HG03196 (cell line): Measurements from ENCODE around the gene PLAU.
"Not testable (repeated sequence)": the region's sequence is repeated elsewhere in the genome, so short reads cannot be mapped to it uniquely, and the experiment has no call there.

Experiments used
- ATAC-seq: cut with Tn5 transposase; IDR thresholded peaks from one replicate; pipeline ENCODE4 v1.9.1; 2021; ENCODE audit not compliant: unreplicated experiment

Gene PLAU

GRCh38 chr10:73897693-73898092 lies 13.2 kb upstream of the PLAU start:
- no peak for ATAC-seq

GRCh38 chr10:73898730-73899410 lies 12.1 kb upstream of the PLAU start:
- no peak for ATAC-seq

- no peak for ATAC-seq
Measured at GRCh38 chr10:73899423-73899822, 11.5 kb upstream of the PLAU start.

GRCh38 chr10:73900064-73900463 lies 10.9 kb upstream of the PLAU start:
- ATAC-seq = no peak

- no peak for ATAC-seq
Measured at GRCh38 chr10:73901261-73901660, 9.7 kb upstream of the PLAU start.

GRCh38 chr10:73902351-73902750 lies 8.6 kb upstream of the PLAU start:
- no peak for ATAC-seq

DNA sequence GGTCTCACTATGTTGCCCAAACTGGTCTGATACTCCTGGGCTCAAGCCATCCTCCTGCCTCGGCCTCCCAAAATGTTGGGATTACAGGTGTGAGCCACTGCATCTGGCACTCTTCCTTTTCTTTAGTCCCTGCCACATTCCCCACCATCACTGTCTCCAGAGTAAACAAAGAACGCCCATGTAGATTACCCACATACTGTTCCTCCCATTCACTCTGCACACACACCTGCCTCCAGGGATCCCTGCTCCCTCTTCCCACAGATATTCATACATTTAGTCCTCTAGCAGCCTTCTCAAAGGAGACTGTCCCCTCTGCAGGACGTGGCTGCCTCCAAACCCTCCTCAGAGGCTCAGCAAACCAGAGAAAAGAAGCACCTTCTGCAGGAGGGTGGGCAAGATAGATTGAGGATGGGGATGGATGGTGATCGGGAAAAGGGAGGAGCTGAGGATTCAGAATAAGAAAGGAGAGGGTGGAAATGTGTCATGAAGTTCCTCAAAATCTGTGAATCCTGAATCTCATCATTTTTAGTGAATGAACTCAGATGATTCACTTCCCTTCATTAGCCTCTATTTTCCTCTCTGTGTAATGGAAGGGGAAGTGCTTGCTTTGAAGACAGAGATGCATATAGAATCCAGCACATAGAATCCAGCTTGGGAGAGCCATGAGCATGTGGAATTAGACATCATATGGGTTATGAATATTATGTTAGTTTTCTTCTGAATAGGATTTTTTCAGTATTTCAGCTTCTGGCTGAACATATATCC lies 5.5 kb upstream of the PLAU start:
- ATAC-seq = no peak

GRCh38 chr10:73906524-73907447 lies 4.1 kb upstream of the PLAU start:
- ATAC-seq = no peak

- no peak for ATAC-seq
Measured at GRCh38 chr10:73907841-73908517, 3.0 kb upstream of the PLAU start.

DNA sequence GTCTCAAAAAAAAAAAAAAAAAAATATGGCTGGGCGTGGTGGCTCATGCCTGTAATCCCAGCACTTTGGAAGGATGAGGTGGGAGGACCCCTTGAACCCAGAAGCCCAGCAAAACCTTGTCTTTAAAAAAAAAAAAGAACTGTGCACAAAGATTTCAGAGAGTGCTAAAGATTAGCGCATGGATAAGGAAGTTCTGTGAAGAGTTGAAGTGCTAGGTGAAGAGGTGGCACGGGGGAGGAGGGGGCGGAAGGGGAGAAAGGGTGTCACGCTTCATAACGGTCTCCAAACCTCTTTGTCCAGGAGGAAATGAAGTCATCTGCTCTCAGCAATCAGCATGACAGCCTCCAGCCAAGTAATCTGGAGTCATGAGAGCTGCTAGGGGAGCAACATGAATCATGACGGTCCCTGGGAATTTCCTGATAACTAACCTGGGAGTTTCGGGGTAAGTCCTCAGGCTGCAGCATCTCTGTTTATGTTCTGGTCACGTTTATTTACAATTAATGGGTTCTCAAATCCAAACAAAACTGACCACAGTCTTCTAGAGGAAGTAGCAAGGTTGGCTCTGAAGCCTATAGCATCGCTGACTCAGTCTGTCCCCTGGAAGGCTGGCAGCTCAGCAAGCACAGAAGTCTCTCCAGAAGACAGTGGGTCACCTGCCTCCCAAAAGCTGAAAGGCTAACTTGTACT lies 1.9 kb upstream of the PLAU start:
- ATAC-seq = no peak

DNA sequence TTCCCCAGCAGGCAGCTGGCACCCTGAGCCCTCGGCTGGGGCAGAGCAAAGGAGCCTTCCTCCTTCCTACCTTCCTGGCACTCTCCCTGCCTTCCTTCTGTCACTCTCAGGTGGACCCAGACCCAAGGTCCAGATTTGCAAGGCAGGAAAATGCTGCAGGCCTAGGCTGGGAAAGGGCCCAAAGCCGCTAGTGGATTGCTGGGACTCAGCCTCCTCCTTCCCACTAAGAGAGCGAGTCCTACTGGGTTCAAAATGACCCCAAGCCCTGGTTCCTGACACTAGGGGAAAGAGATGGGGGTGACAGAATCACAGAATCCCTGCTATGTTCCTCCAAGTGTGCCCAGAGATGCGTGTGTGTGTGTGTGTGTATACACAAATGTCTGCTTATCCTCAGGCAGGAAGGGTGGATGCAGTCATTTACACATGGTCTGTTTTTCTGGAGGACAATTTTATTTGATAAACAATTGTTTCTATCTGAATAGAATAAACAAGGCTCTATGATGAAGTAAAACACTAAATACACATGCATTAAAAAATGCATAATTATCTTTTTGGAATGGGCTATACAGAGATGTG lies 1.3 kb upstream of the PLAU start:
- ATAC-seq = no peak

DNA sequence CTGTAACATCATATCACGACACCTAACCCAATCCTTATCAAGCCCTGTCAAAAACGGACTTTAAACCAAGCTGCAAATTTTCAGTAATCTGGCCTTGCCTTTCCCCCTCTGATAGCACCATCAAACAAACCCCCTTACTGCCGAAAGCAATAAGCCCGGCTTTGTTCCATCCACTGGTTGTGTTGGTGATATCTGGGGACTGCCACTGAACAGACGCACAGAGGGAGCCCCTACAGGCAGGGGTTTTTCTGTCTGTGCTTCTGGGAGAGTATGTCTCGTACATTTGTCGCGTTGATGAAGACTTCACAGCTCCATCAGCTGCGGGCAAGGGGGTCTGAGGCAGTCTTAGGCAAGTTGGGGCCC lies 550 bp upstream of the PLAU start:
- ATAC-seq = no peak

DNA sequence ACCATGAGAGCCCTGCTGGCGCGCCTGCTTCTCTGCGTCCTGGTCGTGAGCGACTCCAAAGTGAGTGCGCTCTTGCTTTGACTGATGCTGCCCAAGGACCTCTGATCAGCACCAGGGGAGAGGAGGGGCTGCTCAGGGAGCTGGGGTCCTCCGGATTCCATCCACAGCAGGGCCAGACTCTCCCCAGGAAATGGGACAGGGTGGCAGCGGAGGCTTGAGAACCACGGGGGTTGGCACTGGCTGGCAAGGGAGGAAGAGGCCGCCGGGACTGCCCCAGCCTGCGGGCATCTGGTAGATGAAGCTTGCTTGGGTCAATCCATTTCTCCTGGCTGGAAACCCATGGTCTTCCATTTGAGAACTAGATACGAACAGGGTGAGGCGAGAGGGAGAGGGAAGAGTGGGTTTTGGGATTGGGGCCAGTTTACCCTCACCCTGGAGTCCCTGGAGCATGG lies 647 bp downstream of the PLAU start:
- ATAC-seq = no peak

DNA sequence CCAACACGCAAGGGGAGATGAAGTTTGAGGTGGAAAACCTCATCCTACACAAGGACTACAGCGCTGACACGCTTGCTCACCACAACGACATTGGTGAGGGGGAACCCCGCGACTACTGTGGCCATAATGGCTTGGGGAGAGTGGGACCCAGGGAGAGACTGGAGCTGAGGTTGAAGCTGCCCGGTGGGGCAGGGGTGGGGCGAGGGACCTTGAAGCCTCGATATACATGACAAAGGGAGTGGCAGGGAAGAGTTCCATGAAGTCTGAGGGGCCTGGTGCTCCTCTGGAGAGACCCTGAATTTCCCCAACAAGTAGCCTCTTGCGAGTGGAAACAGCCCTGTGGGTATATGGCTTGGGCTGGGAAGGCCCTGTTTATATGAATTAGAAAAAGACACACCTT lies 3.1 kb downstream of the PLAU start:
- no peak for ATAC-seq

GRCh38 chr10:73915206-73915851 lies 4.4 kb downstream of the PLAU start:
- ATAC-seq = no peak

GRCh38 chr10:73916761-73917470 lies 6.0 kb downstream of the PLAU start:
- ATAC-seq = no peak

GRCh38 chr10:73917566-73918305 lies 6.8 kb downstream of the PLAU start:
- no peak for ATAC-seq

GRCh38 chr10:73919481-73919880 lies 8.5 kb downstream of the PLAU start:
- not testable (repeated sequence) for ATAC-seq
